Measurements from ENCODE around the gene PLXNA4.

PLXNA4 gene

GRCh38 chr7:132276976-132277725 is 299.1 kb downstream of the PLXNA4 start:
- TF ChIP-seq, protein P1, sequence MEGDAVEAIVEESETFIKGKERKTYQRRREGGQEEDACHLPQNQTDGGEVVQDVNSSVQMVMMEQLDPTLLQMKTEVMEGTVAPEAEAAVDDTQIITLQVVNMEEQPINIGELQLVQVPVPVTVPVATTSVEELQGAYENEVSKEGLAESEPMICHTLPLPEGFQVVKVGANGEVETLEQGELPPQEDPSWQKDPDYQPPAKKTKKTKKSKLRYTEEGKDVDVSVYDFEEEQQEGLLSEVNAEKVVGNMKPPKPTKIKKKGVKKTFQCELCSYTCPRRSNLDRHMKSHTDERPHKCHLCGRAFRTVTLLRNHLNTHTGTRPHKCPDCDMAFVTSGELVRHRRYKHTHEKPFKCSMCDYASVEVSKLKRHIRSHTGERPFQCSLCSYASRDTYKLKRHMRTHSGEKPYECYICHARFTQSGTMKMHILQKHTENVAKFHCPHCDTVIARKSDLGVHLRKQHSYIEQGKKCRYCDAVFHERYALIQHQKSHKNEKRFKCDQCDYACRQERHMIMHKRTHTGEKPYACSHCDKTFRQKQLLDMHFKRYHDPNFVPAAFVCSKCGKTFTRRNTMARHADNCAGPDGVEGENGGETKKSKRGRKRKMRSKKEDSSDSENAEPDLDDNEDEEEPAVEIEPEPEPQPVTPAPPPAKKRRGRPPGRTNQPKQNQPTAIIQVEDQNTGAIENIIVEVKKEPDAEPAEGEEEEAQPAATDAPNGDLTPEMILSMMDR (IDR thresholded peaks at IDR 0.05; ENCODE audit: control extremely low read depth, extremely low read depth, low read depth, missing control alignments) = no peak
- DNase-seq (ENCODE audit: extremely low spot score) = no peak
- POLR2A ChIA-PET = no interaction called here
- CTCF ChIA-PET = no interaction called here

- CTCF ChIA-PET = no interaction called here
- DNase-seq (ENCODE audit: extremely low spot score) = no peak
Observed at GRCh38 chr7:132276234-132276630, 300.0 kb downstream of the PLXNA4 start.

DNA sequence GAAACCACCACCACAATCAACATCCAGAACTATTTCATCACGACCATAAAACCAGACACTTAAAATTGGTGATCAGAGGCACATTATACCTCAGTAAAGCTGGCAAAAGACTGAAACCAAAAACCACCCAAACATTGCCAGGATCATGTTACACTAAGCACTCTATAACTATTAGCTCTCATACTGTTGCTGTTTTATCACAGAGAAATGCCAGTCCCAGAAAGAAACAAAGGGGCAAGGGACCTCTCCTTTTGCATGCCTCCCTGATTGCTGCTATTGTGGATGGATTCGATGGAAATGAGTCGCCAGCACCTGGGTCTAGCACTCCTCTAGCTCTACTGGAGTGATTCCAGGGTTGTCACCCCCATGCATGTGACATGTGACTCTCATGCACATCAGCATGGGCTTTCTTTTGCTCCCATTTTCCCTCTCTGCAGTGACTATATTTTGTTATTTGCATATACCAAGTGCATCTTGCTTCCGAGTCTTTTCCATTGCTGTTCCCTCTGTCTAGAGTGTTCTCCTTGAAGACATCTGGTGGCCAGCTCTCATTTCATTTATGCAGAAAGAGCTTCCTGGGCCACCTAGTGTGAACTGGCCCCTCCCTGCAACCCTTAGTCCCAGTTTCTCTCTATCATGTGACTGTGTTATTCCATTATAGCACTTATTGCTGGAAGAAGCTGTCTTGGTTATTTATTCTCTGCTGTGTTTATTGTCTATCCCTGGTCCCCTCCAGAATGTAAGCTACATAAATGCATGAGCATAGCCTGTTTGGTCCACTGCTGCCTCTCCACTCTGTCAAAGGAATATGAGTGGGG is 300.6 kb downstream of the PLXNA4 start:
- TF ChIP-seq, protein P1 (IDR thresholded peaks at IDR 0.05; ENCODE audit: control extremely low read depth, extremely low read depth, low read depth, missing control alignments) = no peak
- POLR2A ChIA-PET = no interaction called here
- no peak for DNase-seq (ENCODE audit: extremely low spot score)
- CTCF ChIA-PET = no interaction called here

More at GRCh38 chr7:132276234-132276630, 300.0 kb downstream of the PLXNA4 start:
- TF ChIP-seq, protein P1 (IDR thresholded peaks at IDR 0.05; ENCODE audit: control extremely low read depth, extremely low read depth, low read depth, missing control alignments) = no peak
- POLR2A ChIA-PET = no interaction called here

DNA sequence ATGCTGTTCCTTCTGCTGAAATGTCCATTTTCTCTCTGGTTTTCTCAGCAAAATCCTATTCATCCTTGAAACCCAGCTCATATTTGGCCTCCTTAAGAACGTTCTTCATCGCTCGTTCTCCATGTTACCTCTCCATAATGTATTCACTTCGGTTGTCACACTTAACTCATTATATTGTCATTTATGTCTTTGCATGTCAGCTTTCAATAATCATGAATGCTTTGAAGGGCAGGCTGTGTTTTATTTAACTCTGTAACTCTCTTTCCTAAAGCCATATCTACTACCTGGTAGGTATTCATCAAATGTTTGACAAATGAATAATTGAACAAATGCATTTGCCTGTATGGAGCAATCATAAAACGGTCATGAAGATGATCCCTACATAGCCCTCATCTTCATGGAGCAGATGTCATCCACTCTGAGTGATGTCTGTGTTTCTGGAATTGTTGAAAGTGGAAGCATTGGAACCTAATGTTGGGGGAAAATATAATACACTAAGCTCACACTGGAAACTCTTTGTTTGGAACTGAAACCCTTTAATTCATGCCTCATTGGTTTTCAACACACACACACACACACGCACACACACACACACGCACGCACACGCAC is 303.4 kb downstream of the PLXNA4 start:
- CTCF ChIA-PET = interaction anchor here (1.5 to 2.0 kb wide), 3 partner anchors 10 to 24 kb away, joined by 5 to 7 read pairs (median 5); no protein-coding TSS in a partner anchor
- no peak for DNase-seq (ENCODE audit: extremely low spot score)
- POLR2A ChIA-PET = no interaction called here
- TF ChIP-seq, protein P1 (IDR thresholded peaks at IDR 0.05; ENCODE audit: control extremely low read depth, extremely low read depth, low read depth, missing control alignments) = no peak

GRCh38 chr7:132270517-132270916 is 305.8 kb downstream of the PLXNA4 start:
- POLR2A ChIA-PET = no interaction called here
- TF ChIP-seq, protein P1 (IDR thresholded peaks at IDR 0.05; ENCODE audit: control extremely low read depth, extremely low read depth, low read depth, missing control alignments) = no peak
- CTCF ChIA-PET = no interaction called here
- no peak for DNase-seq (ENCODE audit: extremely low spot score)

DNA sequence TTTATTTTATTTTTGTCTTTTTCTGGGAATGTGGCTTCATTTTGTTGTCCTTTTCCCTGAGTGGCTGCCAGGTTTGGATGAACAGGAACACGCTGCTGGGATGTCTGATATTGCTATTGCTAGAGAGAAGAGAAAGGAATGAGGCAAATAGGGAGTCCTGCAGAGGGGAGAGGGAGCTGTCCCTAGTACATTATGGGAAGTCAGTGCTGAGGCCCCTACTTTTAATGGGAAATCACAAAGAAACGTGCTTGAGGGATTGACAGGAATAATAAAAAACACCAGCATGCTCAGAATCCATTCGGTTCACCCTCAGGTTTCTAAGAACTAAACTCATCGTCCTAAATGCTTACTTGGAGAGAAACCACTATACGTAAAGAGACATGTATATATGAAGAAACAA is 306.6 kb downstream of the PLXNA4 start:
- ChIA-PET POLR2A (no interaction called here), CTCF (interaction anchor here (0.8 kb wide), 1 partner anchor 14 kb away, joined by 3 read pairs; no protein-coding TSS in a partner anchor)
- no peak for DNase-seq (ENCODE audit: extremely low spot score)
- TF ChIP-seq, protein P1 (IDR thresholded peaks at IDR 0.05; ENCODE audit: control extremely low read depth, extremely low read depth, low read depth, missing control alignments) = no peak
